ENCODE results near the gene MEA1.

DNA sequence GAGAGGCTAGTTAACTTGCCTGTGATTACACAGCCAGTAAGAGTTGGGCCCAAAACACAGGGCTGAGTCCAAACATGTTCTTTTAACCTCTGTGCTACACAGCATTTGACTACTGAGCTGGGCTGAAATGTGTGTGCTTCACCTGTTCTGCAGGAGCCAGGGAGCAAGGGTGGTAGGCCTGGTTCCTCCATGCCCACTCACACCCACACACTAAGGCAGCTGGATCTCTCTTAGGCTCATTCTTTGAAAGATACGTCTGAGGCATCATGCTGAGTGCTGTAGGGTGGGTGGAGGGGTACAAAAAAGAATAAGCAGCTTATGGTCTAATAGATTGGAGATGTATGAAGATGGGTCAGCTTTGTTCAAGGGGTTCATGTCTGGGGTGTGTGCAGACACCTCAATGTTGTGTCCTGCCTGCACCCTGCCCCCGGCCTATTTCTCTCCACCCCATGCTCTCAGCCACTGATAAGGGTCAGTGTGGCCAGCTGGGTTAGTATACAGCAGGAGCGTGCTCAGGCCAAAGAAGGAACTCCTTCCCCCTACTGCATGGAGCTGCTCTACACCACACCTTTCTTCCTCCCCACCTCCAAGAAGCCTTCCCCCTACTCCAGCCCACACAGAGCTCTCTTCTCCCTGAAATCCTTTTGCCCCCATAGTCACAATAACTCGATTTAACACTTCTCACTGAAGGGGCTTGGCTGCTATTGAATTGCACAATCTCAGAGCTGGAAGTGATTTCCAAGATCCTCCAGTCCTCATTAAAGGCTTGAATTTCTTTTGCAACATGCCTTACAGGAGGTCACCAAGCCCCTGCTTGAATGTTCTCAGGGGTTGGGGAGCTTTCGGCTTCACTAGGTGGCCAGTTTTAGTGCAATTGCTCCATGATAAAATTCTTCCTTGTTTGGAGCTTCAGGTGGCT lies 26.0 kb downstream of the MEA1 start:
- TF ChIP-seq, protein P1, sequence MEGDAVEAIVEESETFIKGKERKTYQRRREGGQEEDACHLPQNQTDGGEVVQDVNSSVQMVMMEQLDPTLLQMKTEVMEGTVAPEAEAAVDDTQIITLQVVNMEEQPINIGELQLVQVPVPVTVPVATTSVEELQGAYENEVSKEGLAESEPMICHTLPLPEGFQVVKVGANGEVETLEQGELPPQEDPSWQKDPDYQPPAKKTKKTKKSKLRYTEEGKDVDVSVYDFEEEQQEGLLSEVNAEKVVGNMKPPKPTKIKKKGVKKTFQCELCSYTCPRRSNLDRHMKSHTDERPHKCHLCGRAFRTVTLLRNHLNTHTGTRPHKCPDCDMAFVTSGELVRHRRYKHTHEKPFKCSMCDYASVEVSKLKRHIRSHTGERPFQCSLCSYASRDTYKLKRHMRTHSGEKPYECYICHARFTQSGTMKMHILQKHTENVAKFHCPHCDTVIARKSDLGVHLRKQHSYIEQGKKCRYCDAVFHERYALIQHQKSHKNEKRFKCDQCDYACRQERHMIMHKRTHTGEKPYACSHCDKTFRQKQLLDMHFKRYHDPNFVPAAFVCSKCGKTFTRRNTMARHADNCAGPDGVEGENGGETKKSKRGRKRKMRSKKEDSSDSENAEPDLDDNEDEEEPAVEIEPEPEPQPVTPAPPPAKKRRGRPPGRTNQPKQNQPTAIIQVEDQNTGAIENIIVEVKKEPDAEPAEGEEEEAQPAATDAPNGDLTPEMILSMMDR (tag by site-specific recombination; IDR thresholded peaks at IDR 0.05): no peak
- TF ChIP-seq KLF7 (tag by site-specific recombination; IDR thresholded peaks at IDR 0.05; ENCODE audit: borderline replicate concordance) (no peak), HOXA7 (CRISPR knock-in tag; IDR thresholded peaks at IDR 0.05; ENCODE audit: borderline replicate concordance) (no peak), ZNF777 (tag by site-specific recombination; IDR thresholded peaks at IDR 0.05; ENCODE audit: borderline replicate concordance) (no peak), TCF7L2 (IDR thresholded peaks at IDR 0.05; ENCODE audit: borderline replicate concordance, low read depth, low read length) (no peak)
- TF ChIP-seq, protein P2, sequence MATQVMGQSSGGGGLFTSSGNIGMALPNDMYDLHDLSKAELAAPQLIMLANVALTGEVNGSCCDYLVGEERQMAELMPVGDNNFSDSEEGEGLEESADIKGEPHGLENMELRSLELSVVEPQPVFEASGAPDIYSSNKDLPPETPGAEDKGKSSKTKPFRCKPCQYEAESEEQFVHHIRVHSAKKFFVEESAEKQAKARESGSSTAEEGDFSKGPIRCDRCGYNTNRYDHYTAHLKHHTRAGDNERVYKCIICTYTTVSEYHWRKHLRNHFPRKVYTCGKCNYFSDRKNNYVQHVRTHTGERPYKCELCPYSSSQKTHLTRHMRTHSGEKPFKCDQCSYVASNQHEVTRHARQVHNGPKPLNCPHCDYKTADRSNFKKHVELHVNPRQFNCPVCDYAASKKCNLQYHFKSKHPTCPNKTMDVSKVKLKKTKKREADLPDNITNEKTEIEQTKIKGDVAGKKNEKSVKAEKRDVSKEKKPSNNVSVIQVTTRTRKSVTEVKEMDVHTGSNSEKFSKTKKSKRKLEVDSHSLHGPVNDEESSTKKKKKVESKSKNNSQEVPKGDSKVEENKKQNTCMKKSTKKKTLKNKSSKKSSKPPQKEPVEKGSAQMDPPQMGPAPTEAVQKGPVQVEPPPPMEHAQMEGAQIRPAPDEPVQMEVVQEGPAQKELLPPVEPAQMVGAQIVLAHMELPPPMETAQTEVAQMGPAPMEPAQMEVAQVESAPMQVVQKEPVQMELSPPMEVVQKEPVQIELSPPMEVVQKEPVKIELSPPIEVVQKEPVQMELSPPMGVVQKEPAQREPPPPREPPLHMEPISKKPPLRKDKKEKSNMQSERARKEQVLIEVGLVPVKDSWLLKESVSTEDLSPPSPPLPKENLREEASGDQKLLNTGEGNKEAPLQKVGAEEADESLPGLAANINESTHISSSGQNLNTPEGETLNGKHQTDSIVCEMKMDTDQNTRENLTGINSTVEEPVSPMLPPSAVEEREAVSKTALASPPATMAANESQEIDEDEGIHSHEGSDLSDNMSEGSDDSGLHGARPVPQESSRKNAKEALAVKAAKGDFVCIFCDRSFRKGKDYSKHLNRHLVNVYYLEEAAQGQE (tag by site-specific recombination; IDR thresholded peaks at IDR 0.05): no peak
- TF ChIP-seq, protein P3, sequence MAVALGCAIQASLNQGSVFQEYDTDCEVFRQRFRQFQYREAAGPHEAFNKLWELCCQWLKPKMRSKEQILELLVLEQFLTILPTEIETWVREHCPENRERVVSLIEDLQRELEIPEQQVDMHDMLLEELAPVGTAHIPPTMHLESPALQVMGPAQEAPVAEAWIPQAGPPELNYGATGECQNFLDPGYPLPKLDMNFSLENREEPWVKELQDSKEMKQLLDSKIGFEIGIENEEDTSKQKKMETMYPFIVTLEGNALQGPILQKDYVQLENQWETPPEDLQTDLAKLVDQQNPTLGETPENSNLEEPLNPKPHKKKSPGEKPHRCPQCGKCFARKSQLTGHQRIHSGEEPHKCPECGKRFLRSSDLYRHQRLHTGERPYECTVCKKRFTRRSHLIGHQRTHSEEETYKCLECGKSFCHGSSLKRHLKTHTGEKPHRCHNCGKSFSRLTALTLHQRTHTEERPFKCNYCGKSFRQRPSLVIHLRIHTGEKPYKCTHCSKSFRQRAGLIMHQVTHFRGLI (tag by site-specific recombination; IDR thresholded peaks at IDR 0.05): no peak
